ENCODE measurements around the gene LRIG3.

GRCh38 chr12:58957298-58957697 lies 37.0 kb upstream of the LRIG3 start:
- TF ChIP-seq EZH2 (IDR thresholded peaks at IDR 0.05; ENCODE audit: low read length, missing control alignments) = no peak
- TF ChIP-seq, protein P1, sequence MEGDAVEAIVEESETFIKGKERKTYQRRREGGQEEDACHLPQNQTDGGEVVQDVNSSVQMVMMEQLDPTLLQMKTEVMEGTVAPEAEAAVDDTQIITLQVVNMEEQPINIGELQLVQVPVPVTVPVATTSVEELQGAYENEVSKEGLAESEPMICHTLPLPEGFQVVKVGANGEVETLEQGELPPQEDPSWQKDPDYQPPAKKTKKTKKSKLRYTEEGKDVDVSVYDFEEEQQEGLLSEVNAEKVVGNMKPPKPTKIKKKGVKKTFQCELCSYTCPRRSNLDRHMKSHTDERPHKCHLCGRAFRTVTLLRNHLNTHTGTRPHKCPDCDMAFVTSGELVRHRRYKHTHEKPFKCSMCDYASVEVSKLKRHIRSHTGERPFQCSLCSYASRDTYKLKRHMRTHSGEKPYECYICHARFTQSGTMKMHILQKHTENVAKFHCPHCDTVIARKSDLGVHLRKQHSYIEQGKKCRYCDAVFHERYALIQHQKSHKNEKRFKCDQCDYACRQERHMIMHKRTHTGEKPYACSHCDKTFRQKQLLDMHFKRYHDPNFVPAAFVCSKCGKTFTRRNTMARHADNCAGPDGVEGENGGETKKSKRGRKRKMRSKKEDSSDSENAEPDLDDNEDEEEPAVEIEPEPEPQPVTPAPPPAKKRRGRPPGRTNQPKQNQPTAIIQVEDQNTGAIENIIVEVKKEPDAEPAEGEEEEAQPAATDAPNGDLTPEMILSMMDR (conservative IDR thresholded peaks at IDR 0.05 in 1 of 2, IDR thresholded peaks at IDR 0.05 in 1 of 2; ENCODE audit: low read depth in 1 of 2, low read length in 2 of 2) = no peak
